Limb (tissue), 2 donors: ENCODE results near the gene JPT2.
"Not testable (repeated sequence)": the region's sequence is repeated elsewhere in the genome, so short reads cannot be mapped to it uniquely, and the experiment has no call there.

Source experiments
- DNase-seq, 2 donors: peaks; one replicate each; pipeline ENCODE4 v3.0.0-alpha.2; 2016; ENCODE audit errors: extremely low spot score in 2 of 2

The JPT2 gene

GRCh38 chr16:1707193-1707790 lies 29.2 kb downstream of the JPT2 start:
- DNase-seq, result no peak

- no peak for DNase-seq
Measured at GRCh38 chr16:1708083-1708767, 30.1 kb downstream of the JPT2 start.

GRCh38 chr16:1708768-1709180 lies 30.7 kb downstream of the JPT2 start:
- DNase-seq, result no peak

- DNase-seq, result no peak
Measured at GRCh38 chr16:1709356-1709755, 31.3 kb downstream of the JPT2 start.

GRCh38 chr16:1710811-1711507 lies 32.9 kb downstream of the JPT2 start:
- no peak for DNase-seq

GRCh38 chr16:1712791-1713261 lies 34.7 kb downstream of the JPT2 start:
- DNase-seq, result no peak

GRCh38 chr16:1713331-1713730 lies 35.3 kb downstream of the JPT2 start:
- no peak for DNase-seq

GRCh38 chr16:1713933-1714332 lies 35.9 kb downstream of the JPT2 start:
- no peak for DNase-seq

- no peak for DNase-seq
Measured at GRCh38 chr16:1715220-1715619, 37.1 kb downstream of the JPT2 start.

- not testable (repeated sequence) for DNase-seq
Measured at GRCh38 chr16:1718236-1718635, 40.2 kb downstream of the JPT2 start.

GRCh38 chr16:1719559-1720229 lies 41.6 kb downstream of the JPT2 start:
- not testable (repeated sequence) for DNase-seq

- DNase-seq, result no peak
Measured at GRCh38 chr16:1721372-1721771, 43.3 kb downstream of the JPT2 start.

GRCh38 chr16:1723450-1724147 lies 45.5 kb downstream of the JPT2 start:
- DNase-seq, result no peak

GRCh38 chr16:1724491-1724890 lies 46.4 kb downstream of the JPT2 start:
- DNase-seq, result no peak

- DNase-seq, result no peak
Measured at GRCh38 chr16:1726661-1727502, 48.8 kb downstream of the JPT2 start.

- no peak for DNase-seq
Measured at GRCh38 chr16:1727651-1728624, 49.9 kb downstream of the JPT2 start.

GRCh38 chr16:1729026-1729425 lies 50.9 kb downstream of the JPT2 start:
- no peak for DNase-seq

GRCh38 chr16:1729445-1729844 lies 51.4 kb downstream of the JPT2 start:
- no peak for DNase-seq

- no peak for DNase-seq
Measured at GRCh38 chr16:1731073-1731472, 53.0 kb downstream of the JPT2 start.
